ENCODE data around the gene MDFIC. TPM values are rescaled to one million over a fixed set of nuclear protein-coding genes. Genes with fewer than 3 reads are reported as not detected.

The MDFIC gene
- total RNA-seq, 1 experiment from 2014 or later, result 13.0 TPM

DNA sequence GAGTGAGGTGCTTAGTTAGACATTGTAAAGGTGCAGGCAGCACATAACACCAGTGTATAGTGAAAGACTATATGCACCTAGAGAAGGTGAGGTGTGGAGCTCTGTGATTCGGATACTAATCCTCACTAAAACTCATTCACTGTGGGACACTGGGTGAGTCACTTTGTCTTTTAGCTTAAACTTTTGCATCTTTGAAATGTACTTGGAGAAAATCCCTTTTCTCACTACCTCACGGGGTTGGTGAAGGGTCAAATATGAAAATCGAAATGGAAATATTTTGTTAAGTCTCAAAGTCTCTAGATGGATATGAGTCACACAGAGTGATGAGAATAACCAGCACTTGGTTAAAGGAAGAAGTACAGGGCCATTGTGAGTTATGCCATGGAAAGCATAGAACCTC is 38.0 kb downstream of the MDFIC start:
- CTCF ChIA-PET, result no interaction called here
- H3K9me3 Mint-ChIP-seq (ENCODE audit: low read depth, unreplicated experiment), result peaks cover 6% of the 10 kb centered on the region
- no peak for DNase-seq
- H3K27ac Mint-ChIP-seq (ENCODE audit: unreplicated experiment), result no peak overlapping the region
- intact Hi-C loops (cut with micrococcal nuclease; ENCODE audit: unreplicated experiment), result no loop called here
- H3K4me3 Mint-ChIP-seq (ENCODE audit: low read depth, unreplicated experiment), result no peak overlapping the region
- no peaks in the 10 kb centered on the region for H3K36me3 Mint-ChIP-seq (ENCODE audit: insufficient read depth, unreplicated experiment)
- H3K4me1 Mint-ChIP-seq (ENCODE audit: low read depth, unreplicated experiment), result peaks cover 9% of the 10 kb centered on the region
- no TSS peak for BruUV-seq (replicated peaks)
- TF ChIP-seq, protein P1, sequence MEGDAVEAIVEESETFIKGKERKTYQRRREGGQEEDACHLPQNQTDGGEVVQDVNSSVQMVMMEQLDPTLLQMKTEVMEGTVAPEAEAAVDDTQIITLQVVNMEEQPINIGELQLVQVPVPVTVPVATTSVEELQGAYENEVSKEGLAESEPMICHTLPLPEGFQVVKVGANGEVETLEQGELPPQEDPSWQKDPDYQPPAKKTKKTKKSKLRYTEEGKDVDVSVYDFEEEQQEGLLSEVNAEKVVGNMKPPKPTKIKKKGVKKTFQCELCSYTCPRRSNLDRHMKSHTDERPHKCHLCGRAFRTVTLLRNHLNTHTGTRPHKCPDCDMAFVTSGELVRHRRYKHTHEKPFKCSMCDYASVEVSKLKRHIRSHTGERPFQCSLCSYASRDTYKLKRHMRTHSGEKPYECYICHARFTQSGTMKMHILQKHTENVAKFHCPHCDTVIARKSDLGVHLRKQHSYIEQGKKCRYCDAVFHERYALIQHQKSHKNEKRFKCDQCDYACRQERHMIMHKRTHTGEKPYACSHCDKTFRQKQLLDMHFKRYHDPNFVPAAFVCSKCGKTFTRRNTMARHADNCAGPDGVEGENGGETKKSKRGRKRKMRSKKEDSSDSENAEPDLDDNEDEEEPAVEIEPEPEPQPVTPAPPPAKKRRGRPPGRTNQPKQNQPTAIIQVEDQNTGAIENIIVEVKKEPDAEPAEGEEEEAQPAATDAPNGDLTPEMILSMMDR (IDR thresholded peaks at IDR 0.05; ENCODE audit: unreplicated experiment), result no peak
- no peaks in the 10 kb centered on the region for H3K27me3 Mint-ChIP-seq (ENCODE audit: unreplicated experiment)

DNA sequence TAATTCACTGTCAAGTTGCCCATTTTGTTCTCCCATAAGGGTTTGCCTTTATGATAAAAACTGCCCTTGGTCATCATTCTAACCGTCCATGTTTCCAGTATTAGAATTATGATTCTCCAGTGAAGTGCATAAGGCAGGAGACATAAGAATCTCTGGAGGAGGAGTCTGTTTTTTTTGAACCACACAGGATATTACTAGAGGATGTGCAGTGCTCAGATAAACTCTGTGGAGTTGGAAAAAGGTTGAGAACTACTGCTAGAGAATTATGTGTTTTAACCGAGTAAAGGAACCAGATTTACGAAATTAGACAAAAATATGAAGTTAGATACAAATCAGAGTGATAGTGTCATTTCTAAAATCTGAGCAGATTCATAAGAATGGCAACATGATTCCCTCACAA is 40.5 kb downstream of the MDFIC start:
- intact Hi-C loops (cut with micrococcal nuclease; ENCODE audit: unreplicated experiment), result no loop called here
- TF ChIP-seq, protein P1 (IDR thresholded peaks at IDR 0.05; ENCODE audit: unreplicated experiment), result no peak
- BruUV-seq (replicated peaks), result no TSS peak
- Mint-ChIP-seq H3K4me1 (ENCODE audit: low read depth, unreplicated experiment) (peaks cover 9% of the 10 kb centered on the region), H3K9me3 (ENCODE audit: low read depth, unreplicated experiment) (peaks cover 8% of the 10 kb centered on the region), H3K4me3 (ENCODE audit: low read depth, unreplicated experiment) (no peak overlapping the region), H3K27ac (ENCODE audit: unreplicated experiment) (no peak overlapping the region), H3K27me3 (ENCODE audit: unreplicated experiment) (no peaks in the 10 kb centered on the region), H3K36me3 (ENCODE audit: insufficient read depth, unreplicated experiment) (no peaks in the 10 kb centered on the region)
- DNase-seq, result no peak
- CTCF ChIA-PET, result no interaction called here

DNA sequence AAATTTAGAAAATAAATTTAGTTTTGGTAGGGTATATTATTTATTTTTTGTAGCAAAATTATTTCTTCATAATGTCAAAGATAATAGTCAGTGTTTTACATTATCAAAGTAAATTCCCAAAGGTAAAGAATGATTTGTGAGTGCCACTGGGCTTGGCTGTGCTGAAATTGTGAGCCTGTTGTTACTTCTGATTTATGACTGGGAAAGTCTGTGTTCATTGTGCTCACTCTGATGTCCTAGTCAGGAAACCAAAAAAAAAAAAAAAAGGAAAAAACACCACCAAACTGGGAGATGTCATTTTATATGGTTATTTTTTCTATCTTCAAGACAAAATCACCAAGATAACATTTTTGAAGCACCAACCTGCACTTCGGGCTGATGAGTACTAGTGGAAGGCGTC is 44.3 kb downstream of the MDFIC start:
- TF ChIP-seq, protein P1 (IDR thresholded peaks at IDR 0.05; ENCODE audit: unreplicated experiment), result no peak
- CTCF ChIA-PET, result interaction anchor here (0.7 kb wide), 1 partner anchor 38 kb away, joined by 4 read pairs; no protein-coding TSS in a partner anchor
- H3K36me3 Mint-ChIP-seq (ENCODE audit: insufficient read depth, unreplicated experiment), result no peaks in the 10 kb centered on the region
- no peak overlapping the region for H3K4me3 Mint-ChIP-seq (ENCODE audit: low read depth, unreplicated experiment)
- peaks cover 7% of the 10 kb centered on the region for H3K9me3 Mint-ChIP-seq (ENCODE audit: low read depth, unreplicated experiment)
- intact Hi-C loops (cut with micrococcal nuclease; ENCODE audit: unreplicated experiment), result no loop called here
- no peak overlapping the region for H3K27ac Mint-ChIP-seq (ENCODE audit: unreplicated experiment)
- peaks cover 8% of the 10 kb centered on the region for H3K4me1 Mint-ChIP-seq (ENCODE audit: low read depth, unreplicated experiment)
- no peak for DNase-seq
- no peaks in the 10 kb centered on the region for H3K27me3 Mint-ChIP-seq (ENCODE audit: unreplicated experiment)
- no TSS peak for BruUV-seq (replicated peaks)

DNA sequence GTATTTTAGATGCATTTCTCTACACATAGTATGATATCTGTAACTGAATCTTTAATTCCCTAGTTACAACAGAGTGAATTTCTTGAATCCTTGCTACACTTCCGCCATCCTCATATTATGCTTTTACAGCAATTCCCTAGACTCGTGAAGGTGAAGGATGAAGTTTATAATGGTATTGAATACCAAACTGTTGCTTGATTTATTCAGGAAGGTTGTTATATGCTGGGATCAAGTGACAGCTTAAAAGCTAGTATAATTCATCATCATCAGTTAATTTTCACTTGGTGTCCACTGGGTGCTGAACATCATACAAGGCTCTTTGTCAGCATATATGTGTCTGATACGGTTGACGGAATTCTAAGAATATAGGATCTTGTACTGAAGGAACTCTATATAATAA is 47.2 kb downstream of the MDFIC start:
- H3K36me3 Mint-ChIP-seq (ENCODE audit: insufficient read depth, unreplicated experiment), result no peaks in the 10 kb centered on the region
- no peaks in the 10 kb centered on the region for H3K27me3 Mint-ChIP-seq (ENCODE audit: unreplicated experiment)
- BruUV-seq (replicated peaks), result no TSS peak
- H3K4me3 Mint-ChIP-seq (ENCODE audit: low read depth, unreplicated experiment), result no peak overlapping the region
- intact Hi-C loops (cut with micrococcal nuclease; ENCODE audit: unreplicated experiment), result no loop called here
- peaks cover 4% of the 10 kb centered on the region for H3K9me3 Mint-ChIP-seq (ENCODE audit: low read depth, unreplicated experiment)
- CTCF ChIA-PET, result no interaction called here
- DNase-seq, result no peak
- no peaks in the 10 kb centered on the region for H3K4me1 Mint-ChIP-seq (ENCODE audit: low read depth, unreplicated experiment)
- H3K27ac Mint-ChIP-seq (ENCODE audit: unreplicated experiment), result no peak overlapping the region
- TF ChIP-seq, protein P1 (IDR thresholded peaks at IDR 0.05; ENCODE audit: unreplicated experiment), result no peak
